ENCODE data around the gene PSPH.

- TF ChIP-seq CTCF (IDR thresholded peaks at IDR 0.05) (no peak), POLR2A (IDR thresholded peaks at IDR 0.05) (no peak)
Measured at GRCh38 chr7:56099653-56100052, 48.4 kb upstream of the PSPH start.
